HFFc6 (cell line): ENCODE measurements around the gene TNXB. TPM values are rescaled to one million over a fixed set of nuclear protein-coding genes. Genes with fewer than 3 reads are reported as not detected.
"Not testable (repeated sequence)": the region's sequence is repeated elsewhere in the genome, so short reads cannot be mapped to it uniquely, and the experiment has no call there.

Experiments used
- DNase-seq: peaks from one replicate; pipeline ENCODE4 v3.0.0-alpha.2; 2018
- H3K27ac Mint-ChIP-seq: 2 replicates; pipeline ENCODE4 v1.8.0; 2020; ENCODE audit warnings: mild to moderate bottlenecking, mixed read lengths
- H3K27me3 Mint-ChIP-seq: 2 replicates; pipeline ENCODE4 v1.8.0; 2021; ENCODE audit warnings: mild to moderate bottlenecking, moderate library complexity, mixed read lengths; ENCODE audit not compliant: insufficient read depth
- H3K36me3 Mint-ChIP-seq: 2 replicates; pipeline ENCODE4 v1.8.0; 2021; ENCODE audit warnings: low read depth, mixed read lengths
- H3K4me1 Mint-ChIP-seq: 2 replicates; pipeline ENCODE4 v1.8.0; 2020; ENCODE audit warnings: low read depth, mixed read lengths
- H3K4me3 Mint-ChIP-seq: 2 replicates; pipeline ENCODE4 v1.8.0; 2020; ENCODE audit warnings: mild to moderate bottlenecking, moderate library complexity, mixed read lengths
- H3K9me3 Mint-ChIP-seq: 2 replicates; pipeline ENCODE4 v1.8.0; 2020; ENCODE audit warnings: mild to moderate bottlenecking, mixed read lengths
- total RNA-seq, 6 experiments: library from RNA; stranded (reverse); fragmentation: NEBNext Ultra II Directional; extraction: Animal tissue kit (Norgen Biotek cat#: 25700); gene quantifications; 2 replicates in 1 of 6; 3 replicates in 5 of 6; pipeline ENCODE4 v1.2.3, GENCODE V29; 2021
- TF ChIP-seq, protein P1 (sequence below): fragments of 200-600 bp; sonication (generic); IDR thresholded peaks from 2 replicates; pipeline ENCODE4 v1.5.0; 2021; ENCODE audit warnings: antibody characterized with exemption, mild to moderate bottlenecking

Gene TNXB
- total RNA-seq, 6 experiments from 2014 or later: 0.28 to 1.4 (median 0.83) TPM

DNA sequence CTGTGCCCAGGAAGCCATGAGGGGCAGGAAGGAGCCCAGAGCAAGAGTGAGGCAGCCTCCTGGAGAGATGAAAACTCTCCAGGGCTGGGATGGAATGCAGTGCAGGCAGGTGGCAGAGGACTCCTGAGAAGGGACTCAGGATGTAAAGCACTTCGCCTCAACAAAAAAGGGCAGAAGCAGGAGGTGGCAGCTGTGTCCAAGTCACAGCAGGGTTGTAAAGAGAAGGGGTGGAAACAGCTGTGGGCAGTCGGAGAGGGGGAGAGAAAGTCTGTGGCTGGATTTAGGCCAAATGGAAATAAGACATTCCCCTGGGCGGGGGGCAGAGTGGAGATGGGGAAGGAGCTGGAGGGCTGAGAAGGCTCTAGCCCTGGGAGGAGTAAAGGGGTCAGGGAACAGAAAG is 36.0 kb downstream of the TNXB start:
- Mint-ChIP-seq H3K9me3 (no peaks in the 10 kb centered on the region), H3K4me1 (peaks cover 28% of the 10 kb centered on the region), H3K4me3 (no peak overlapping the region), H3K27me3 (peaks cover 13% of the 10 kb centered on the region), H3K36me3 (no peaks in the 10 kb centered on the region), H3K27ac (no peak overlapping the region)
- TF ChIP-seq, protein P1, sequence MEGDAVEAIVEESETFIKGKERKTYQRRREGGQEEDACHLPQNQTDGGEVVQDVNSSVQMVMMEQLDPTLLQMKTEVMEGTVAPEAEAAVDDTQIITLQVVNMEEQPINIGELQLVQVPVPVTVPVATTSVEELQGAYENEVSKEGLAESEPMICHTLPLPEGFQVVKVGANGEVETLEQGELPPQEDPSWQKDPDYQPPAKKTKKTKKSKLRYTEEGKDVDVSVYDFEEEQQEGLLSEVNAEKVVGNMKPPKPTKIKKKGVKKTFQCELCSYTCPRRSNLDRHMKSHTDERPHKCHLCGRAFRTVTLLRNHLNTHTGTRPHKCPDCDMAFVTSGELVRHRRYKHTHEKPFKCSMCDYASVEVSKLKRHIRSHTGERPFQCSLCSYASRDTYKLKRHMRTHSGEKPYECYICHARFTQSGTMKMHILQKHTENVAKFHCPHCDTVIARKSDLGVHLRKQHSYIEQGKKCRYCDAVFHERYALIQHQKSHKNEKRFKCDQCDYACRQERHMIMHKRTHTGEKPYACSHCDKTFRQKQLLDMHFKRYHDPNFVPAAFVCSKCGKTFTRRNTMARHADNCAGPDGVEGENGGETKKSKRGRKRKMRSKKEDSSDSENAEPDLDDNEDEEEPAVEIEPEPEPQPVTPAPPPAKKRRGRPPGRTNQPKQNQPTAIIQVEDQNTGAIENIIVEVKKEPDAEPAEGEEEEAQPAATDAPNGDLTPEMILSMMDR: no peak
- DNase-seq: no peak

DNA sequence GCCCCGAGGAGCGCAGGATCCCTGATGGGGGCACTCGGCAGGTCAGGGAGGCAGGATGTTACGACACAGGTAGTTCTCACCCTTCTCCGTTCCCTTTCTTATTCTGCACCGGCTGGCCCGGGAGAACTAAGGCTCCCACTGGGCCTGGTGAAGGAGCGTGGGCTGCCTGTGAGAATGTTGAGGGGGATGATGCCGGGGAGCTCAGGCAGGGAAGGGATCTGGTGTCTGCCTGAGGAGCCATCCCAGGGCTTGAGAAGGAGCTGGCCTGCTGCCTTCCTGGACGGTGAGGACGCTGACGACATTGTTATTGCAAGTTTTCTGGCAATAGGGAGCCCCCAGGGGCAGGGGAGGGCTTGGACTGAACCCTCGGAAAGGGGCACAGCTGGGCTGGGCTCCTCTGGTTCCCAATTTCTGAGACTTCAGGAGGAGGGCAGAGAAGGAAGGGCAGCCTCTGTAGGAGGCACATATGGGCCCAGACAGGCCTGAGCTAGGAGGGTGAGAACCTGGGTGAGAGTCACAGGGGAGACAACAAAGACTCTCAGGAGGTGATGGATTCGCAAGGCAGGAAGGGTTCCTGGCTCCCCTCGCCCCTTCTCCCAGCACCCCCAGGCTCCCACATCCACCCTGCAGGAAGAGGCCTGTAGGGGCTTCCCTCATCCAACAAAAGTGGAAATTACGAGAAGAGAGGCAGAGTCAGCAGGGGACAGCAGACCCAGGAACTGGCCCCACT is 38.2 kb downstream of the TNXB start:
- Mint-ChIP-seq H3K27ac (no peak overlapping the region), H3K9me3 (no peaks in the 10 kb centered on the region), H3K36me3 (no peaks in the 10 kb centered on the region), H3K4me3 (no peak overlapping the region), H3K4me1 (peaks cover 13% of the 10 kb centered on the region), H3K27me3 (peaks cover 14% of the 10 kb centered on the region)
- DNase-seq: no peak
- TF ChIP-seq, protein P1: no peak

DNA sequence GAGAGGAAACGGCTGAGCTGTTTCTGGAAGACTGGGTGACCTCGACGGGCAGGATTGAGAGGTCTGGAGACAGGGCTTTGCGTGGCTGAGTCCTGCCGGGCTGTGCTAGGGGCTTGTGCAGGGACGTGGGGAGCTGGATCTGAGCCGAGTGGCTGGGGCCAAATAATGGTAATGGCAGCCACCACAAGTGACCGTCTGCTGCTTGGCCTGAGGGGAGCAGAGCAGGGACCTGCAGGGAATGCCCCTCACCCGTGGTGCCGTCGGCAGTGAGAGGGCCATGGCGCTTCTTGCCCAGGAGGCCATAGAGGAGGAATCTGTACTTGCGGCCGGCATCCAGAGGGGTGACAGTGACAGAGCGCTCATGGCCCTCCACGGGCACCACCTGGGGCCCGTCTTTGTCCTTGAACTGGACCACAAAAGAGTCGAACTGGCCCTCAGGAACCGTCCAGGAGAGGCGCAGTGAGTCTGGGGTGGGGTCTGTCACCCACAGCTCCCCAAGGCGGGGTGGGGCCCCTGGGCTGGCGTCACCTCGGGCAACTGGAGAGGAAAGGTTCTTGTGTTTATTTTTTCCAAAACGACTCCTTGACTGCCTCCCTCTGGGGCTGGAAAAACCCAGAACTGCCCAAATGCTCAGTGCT is 39.1 kb downstream of the TNXB start:
- Mint-ChIP-seq H3K4me1 (peaks cover 3% of the 10 kb centered on the region), H3K36me3 (no peaks in the 10 kb centered on the region), H3K27ac (no peak overlapping the region), H3K27me3 (peaks cover 14% of the 10 kb centered on the region), H3K4me3 (no peak overlapping the region), H3K9me3 (no peaks in the 10 kb centered on the region)
- TF ChIP-seq, protein P1: no peak
- DNase-seq: no peak

DNA sequence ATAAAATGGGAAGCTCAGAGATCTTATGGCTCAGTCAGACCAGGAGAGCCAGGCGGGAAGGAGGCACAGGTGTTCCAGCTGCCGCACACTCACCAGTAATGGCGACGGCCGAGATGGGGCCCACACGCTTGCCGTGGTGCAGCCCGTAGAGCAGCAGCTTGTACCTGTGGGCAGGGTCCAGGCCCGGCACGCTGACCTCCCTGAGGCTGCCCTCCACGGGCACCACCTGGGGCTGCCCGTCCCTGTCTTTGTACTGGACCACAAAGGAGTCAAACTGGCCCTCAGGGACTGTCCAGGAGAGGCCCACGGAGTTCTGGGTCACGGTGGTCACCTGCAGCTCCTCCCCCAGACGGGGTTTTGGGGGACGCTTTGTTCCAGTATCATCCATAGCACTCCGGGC is 39.7 kb downstream of the TNXB start:
- TF ChIP-seq, protein P1: no peak
- no peaks in the 10 kb centered on the region for H3K4me1 Mint-ChIP-seq
- no peak overlapping the region for H3K4me3 Mint-ChIP-seq
- peaks cover 14% of the 10 kb centered on the region for H3K27me3 Mint-ChIP-seq
- no peak for DNase-seq
- H3K27ac Mint-ChIP-seq: no peak overlapping the region
- no peaks in the 10 kb centered on the region for H3K9me3 Mint-ChIP-seq
- H3K36me3 Mint-ChIP-seq: no peaks in the 10 kb centered on the region

DNA sequence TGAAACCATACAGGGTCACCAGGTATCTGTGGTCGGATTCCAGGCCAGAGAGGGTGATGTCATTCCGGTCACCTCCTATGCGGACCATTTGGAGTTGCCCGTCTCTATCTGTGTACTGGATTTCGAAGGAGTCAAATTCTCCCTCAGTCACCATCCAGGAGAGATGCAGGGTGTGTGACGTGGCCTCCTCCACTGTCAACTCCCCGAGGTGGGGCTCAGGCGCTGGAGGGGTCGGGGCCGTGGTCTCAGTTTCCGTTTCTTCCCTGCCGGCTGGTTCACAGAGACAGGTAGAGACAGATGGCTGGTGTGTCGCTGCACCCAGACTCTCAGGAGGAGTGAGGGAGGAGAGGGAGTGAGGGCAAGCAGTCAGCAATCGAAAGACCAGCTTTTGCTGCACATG is 40.3 kb downstream of the TNXB start:
- no peak overlapping the region for H3K27ac Mint-ChIP-seq
- H3K27me3 Mint-ChIP-seq: peaks cover 14% of the 10 kb centered on the region
- H3K9me3 Mint-ChIP-seq: no peaks in the 10 kb centered on the region
- no peak overlapping the region for H3K4me3 Mint-ChIP-seq
- H3K36me3 Mint-ChIP-seq: no peaks in the 10 kb centered on the region
- no peak for DNase-seq
- TF ChIP-seq, protein P1: no peak
- H3K4me1 Mint-ChIP-seq: no peaks in the 10 kb centered on the region

DNA sequence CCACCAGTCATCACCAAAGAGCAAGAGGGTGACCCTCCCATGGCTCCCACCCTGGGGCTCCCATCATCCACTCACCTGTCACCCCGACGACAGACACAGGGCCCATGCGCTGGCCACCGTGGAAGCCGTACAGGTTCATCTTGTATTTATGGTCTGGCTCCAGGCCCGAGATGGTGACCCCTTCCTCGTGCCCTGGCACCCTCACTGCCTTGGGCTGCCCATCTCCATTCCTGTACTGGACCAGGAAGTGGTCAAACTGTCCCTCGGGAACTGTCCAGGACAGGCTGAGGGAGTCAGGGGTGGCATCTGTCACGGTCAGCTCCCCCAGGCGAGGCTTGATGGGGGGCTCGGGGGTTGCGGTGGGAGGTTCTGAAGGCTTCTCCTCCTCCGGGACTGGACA is 40.8 kb downstream of the TNXB start:
- not testable (repeated sequence) for H3K9me3 Mint-ChIP-seq, H3K4me3 Mint-ChIP-seq, H3K27ac Mint-ChIP-seq, H3K4me1 Mint-ChIP-seq, DNase-seq, H3K36me3 Mint-ChIP-seq
- peaks cover 14% of the 10 kb centered on the region for H3K27me3 Mint-ChIP-seq

DNA sequence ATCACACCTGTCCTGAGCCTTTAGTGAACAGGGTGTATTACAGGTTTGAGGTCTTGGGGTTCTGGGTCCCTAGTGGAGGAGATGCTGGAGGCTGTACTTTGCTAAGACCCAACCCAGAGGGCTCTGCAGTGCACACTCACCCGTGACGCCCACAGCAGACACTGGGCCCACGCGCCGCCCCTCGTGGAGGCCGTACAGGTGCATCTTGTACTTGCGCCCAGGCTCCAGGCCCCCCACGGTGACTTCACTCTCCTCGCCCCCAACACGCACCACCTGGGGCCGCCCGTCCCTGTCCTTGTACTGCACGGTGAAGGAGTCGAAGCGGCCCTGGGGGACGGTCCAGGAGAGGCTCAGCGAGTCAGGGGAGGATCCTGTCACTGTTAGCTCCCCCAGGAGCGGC is 41.6 kb downstream of the TNXB start:
- peaks cover 14% of the 10 kb centered on the region for H3K27me3 Mint-ChIP-seq
- DNase-seq, H3K4me3 Mint-ChIP-seq, H3K9me3 Mint-ChIP-seq, H3K27ac Mint-ChIP-seq, H3K4me1 Mint-ChIP-seq, H3K36me3 Mint-ChIP-seq: not testable (repeated sequence)
